ENCODE data around the gene MINDY3.

Gene MINDY3

GRCh38 chr10:15804109-15804508 is 56.2 kb downstream of the MINDY3 start:
- Histone ChIP-seq H3K27me3 (replicated peaks) (no peaks in the 10 kb centered on the region), H3K4me3 (ENCODE audit: low read depth, low read length) (no peak overlapping the region), H3K27ac (no peak overlapping the region), H3K36me3 (replicated peaks) (peaks cover 2% of the 10 kb centered on the region)
- in situ Hi-C loops (cut with HindIII; ENCODE audit: low pct_ligation_motif_present, low sequenced_read_pairs), result no loop called here
- no peak for DNase-seq
- no peak for TF ChIP-seq CTCF (IDR thresholded peaks at IDR 0.05; ENCODE audit: low read depth, low read length, missing control alignments)

GRCh38 chr10:15802375-15802949 is 57.8 kb downstream of the MINDY3 start:
- Histone ChIP-seq H3K27me3 (replicated peaks) (no peaks in the 10 kb centered on the region), H3K4me3 (ENCODE audit: low read depth, low read length) (no peak overlapping the region), H3K27ac (no peak overlapping the region), H3K36me3 (replicated peaks) (peaks cover 2% of the 10 kb centered on the region)
- no peak for TF ChIP-seq CTCF (IDR thresholded peaks at IDR 0.05; ENCODE audit: low read depth, low read length, missing control alignments)
- in situ Hi-C loops (cut with HindIII; ENCODE audit: low pct_ligation_motif_present, low sequenced_read_pairs), result no loop called here
- DNase-seq, result no peak

- no peak overlapping the region for H3K4me3 ChIP-seq (ENCODE audit: low read depth, low read length)
- no peak for TF ChIP-seq CTCF (IDR thresholded peaks at IDR 0.05; ENCODE audit: low read depth, low read length, missing control alignments)
- DNase-seq, result no peak
- in situ Hi-C loops (cut with HindIII; ENCODE audit: low pct_ligation_motif_present, low sequenced_read_pairs), result no loop called here
- peaks cover 2% of the 10 kb centered on the region for H3K36me3 ChIP-seq (replicated peaks)
- H3K27me3 ChIP-seq (replicated peaks), result no peaks in the 10 kb centered on the region
- H3K27ac ChIP-seq, result no peak overlapping the region
Measured at GRCh38 chr10:15801641-15802040, 58.7 kb downstream of the MINDY3 start.

- Histone ChIP-seq H3K4me3 (ENCODE audit: low read depth, low read length) (no peak overlapping the region), H3K27ac (no peak overlapping the region), H3K36me3 (replicated peaks) (peaks cover 2% of the 10 kb centered on the region), H3K27me3 (replicated peaks) (no peaks in the 10 kb centered on the region)
- no peak for DNase-seq
- no peak for TF ChIP-seq CTCF (IDR thresholded peaks at IDR 0.05; ENCODE audit: low read depth, low read length, missing control alignments)
- in situ Hi-C loops (cut with HindIII; ENCODE audit: low pct_ligation_motif_present, low sequenced_read_pairs), result no loop called here
Measured at GRCh38 chr10:15801147-15801546, 59.2 kb downstream of the MINDY3 start.

- Histone ChIP-seq H3K27ac (no peak overlapping the region), H3K4me3 (ENCODE audit: low read depth, low read length) (no peak overlapping the region), H3K27me3 (replicated peaks) (no peaks in the 10 kb centered on the region), H3K36me3 (replicated peaks) (peaks cover 2% of the 10 kb centered on the region)
- in situ Hi-C loops (cut with HindIII; ENCODE audit: low pct_ligation_motif_present, low sequenced_read_pairs), result no loop called here
- TF ChIP-seq CTCF (IDR thresholded peaks at IDR 0.05; ENCODE audit: low read depth, low read length, missing control alignments), result no peak
- DNase-seq, result no peak
Measured at GRCh38 chr10:15797346-15797745, 63.0 kb downstream of the MINDY3 start.

GRCh38 chr10:15796762-15797161 is 63.5 kb downstream of the MINDY3 start:
- in situ Hi-C loops (cut with HindIII; ENCODE audit: low pct_ligation_motif_present, low sequenced_read_pairs), result no loop called here
- H3K4me3 ChIP-seq (ENCODE audit: low read depth, low read length), result no peak overlapping the region
- TF ChIP-seq CTCF (IDR thresholded peaks at IDR 0.05; ENCODE audit: low read depth, low read length, missing control alignments), result no peak
- peaks cover 2% of the 10 kb centered on the region for H3K36me3 ChIP-seq (replicated peaks)
- no peak overlapping the region for H3K27ac ChIP-seq
- DNase-seq, result no peak
- H3K27me3 ChIP-seq (replicated peaks), result no peaks in the 10 kb centered on the region

Data from brain microvascular endothelial cell (primary cell).